ENCODE measurements around the gene ANOS1. TPM values are rescaled to one million over a fixed set of nuclear protein-coding genes. Genes with fewer than 3 reads are reported as not detected.

The ANOS1 gene
- total and polyA plus RNA-seq, 3 donors from 2014 or later: 12.3 to 37.2 (median 29.4) TPM

DNA sequence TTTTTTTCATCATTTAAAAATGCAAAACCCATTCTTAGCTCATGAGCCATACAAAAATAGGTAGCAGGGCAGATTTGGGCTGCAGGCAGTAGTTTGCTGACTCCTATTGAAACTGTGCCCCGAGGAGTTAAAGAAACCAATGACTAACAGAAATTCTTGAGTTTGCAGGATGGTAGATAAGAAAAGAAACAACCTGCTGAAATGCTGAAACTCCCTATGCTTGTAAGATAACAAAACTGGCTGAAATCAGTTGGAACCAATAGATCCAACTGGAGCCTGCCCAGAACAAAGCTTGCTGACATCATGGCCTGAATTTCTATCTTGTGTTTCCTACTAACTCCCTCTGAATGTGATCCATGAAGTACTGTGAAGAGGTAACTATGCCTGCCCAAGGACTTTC is 68.6 kb downstream of the ANOS1 start:
- intact Hi-C loops (cut with DNase I; ENCODE audit: low total_unique reads): no loop called here
- no peaks in the 10 kb centered on the region for H3K9me3 ChIP-seq
- H3K27ac ChIP-seq: no peak overlapping the region
- peak; percentile 51 for DNase-seq
- no peaks in the 10 kb centered on the region for H3K27me3 ChIP-seq
- no peaks in the 10 kb centered on the region for H3K36me3 ChIP-seq (ENCODE audit: low read depth, missing control alignments)
- H3K4me3 ChIP-seq: no peak overlapping the region
- no peaks in the 10 kb centered on the region for H3K4me1 ChIP-seq
- TF ChIP-seq POLR2A (IDR thresholded peaks at IDR 0.05) (no peak), CTCF (IDR thresholded peaks at IDR 0.05) (no peak)
- WGBS, 2 donors: 21 to 27% methylated on average over 1 of the region's 1 CpG

GRCh38 chrX:8657883-8658282 is 74.1 kb downstream of the ANOS1 start:
- intact Hi-C loops (cut with DNase I; ENCODE audit: low total_unique reads): no loop called here
- Histone ChIP-seq H3K27me3 (no peaks in the 10 kb centered on the region), H3K4me3 (no peak overlapping the region), H3K4me1 (no peaks in the 10 kb centered on the region), H3K9me3 (no peaks in the 10 kb centered on the region), H3K27ac (no peak overlapping the region), H3K36me3 (ENCODE audit: low read depth, missing control alignments) (no peaks in the 10 kb centered on the region)
- peak; percentile 40 for DNase-seq
- TF ChIP-seq POLR2A (IDR thresholded peaks at IDR 0.05) (no peak), CTCF (IDR thresholded peaks at IDR 0.05) (no peak)
- WGBS, 2 donors: 52 to 55% methylated on average over 2 of the region's 2 CpGs

DNA sequence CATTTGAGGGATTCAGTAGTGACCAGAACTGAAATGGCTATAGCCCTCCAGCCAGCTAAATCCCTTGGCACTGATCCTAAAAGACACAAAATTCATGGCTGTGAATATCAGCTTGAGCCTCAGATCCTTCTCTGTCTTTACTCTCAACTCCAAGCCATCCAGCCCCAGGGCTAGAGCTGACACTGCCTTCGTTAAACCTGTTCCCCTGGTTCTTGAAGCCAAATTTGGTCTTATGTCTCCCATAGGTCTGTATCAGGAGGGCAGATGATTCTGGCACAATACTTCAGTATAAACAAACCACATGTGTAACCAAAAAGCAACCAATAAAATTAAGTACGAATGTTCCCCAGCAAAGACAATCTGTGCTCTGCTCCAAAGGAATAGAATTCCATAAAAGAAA is 78.0 kb downstream of the ANOS1 start:
- no peak for TF ChIP-seq POLR2A (IDR thresholded peaks at IDR 0.05)
- TF ChIP-seq CTCF (IDR thresholded peaks at IDR 0.05): no peak
- H3K27ac ChIP-seq: no peak overlapping the region
- H3K9me3 ChIP-seq: no peaks in the 10 kb centered on the region
- DNase-seq: no peak
- no peak overlapping the region for H3K4me3 ChIP-seq
- no peaks in the 10 kb centered on the region for H3K4me1 ChIP-seq
- intact Hi-C loops (cut with DNase I; ENCODE audit: low total_unique reads): no loop called here
- H3K36me3 ChIP-seq (ENCODE audit: low read depth, missing control alignments): no peaks in the 10 kb centered on the region
- no peaks in the 10 kb centered on the region for H3K27me3 ChIP-seq
- WGBS, 2 donors: 71 to 75% methylated on average over 2 of the region's 2 CpGs

- DNase-seq: no peak
- intact Hi-C loops (cut with DNase I; ENCODE audit: low total_unique reads): no loop called here
- H3K27ac ChIP-seq: no peak overlapping the region
- no peaks in the 10 kb centered on the region for H3K36me3 ChIP-seq (ENCODE audit: low read depth, missing control alignments)
- H3K4me3 ChIP-seq: no peak overlapping the region
- H3K27me3 ChIP-seq: no peaks in the 10 kb centered on the region
- no peaks in the 10 kb centered on the region for H3K9me3 ChIP-seq
- no peaks in the 10 kb centered on the region for H3K4me1 ChIP-seq
- TF ChIP-seq CTCF (IDR thresholded peaks at IDR 0.05) (no peak), POLR2A (IDR thresholded peaks at IDR 0.05) (no peak)
Measured at GRCh38 chrX:8649969-8650368, 82.0 kb downstream of the ANOS1 start.

DNA sequence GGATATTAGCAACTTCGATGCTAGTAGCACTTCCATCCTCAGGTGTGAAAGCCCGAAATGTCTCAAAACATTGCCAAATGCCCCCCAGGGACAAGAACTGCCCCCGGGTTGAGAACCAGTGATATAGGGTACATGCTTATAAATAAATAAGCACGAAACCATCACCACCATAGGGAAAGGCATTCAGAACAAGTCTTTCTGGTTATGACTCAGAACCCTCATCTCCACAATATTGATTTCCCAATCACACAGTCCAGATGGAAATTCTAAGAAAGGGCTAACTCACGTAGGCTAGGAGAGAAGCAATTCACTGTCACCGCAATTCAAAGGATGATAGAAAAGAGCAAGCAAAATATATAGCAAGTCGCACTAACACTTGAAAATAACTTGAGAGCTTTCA is 84.8 kb downstream of the ANOS1 start:
- intact Hi-C loops (cut with DNase I; ENCODE audit: low total_unique reads): no loop called here
- TF ChIP-seq POLR2A (IDR thresholded peaks at IDR 0.05): no peak
- no peaks in the 10 kb centered on the region for H3K9me3 ChIP-seq
- H3K4me1 ChIP-seq: no peaks in the 10 kb centered on the region
- WGBS, 2 donors: 82 to 92% methylated on average over 5 to 7 of the region's 7 CpGs
- H3K4me3 ChIP-seq: no peak overlapping the region
- no peaks in the 10 kb centered on the region for H3K36me3 ChIP-seq (ENCODE audit: low read depth, missing control alignments)
- DNase-seq: no peak
- H3K27ac ChIP-seq: no peak overlapping the region
- H3K27me3 ChIP-seq: no peaks in the 10 kb centered on the region
